Activated CD4-positive, alpha-beta memory T cell treated with anti-CD3 and anti-CD28 coated beads for 36 hours (primary cell): ENCODE data around the gene NUBPL. TPM values are rescaled to one million over a fixed set of nuclear protein-coding genes. Genes with fewer than 3 reads are reported as not detected.
"Not testable (repeated sequence)": the region's sequence is repeated elsewhere in the genome, so short reads cannot be mapped to it uniquely, and the experiment has no call there.

Experiments used
- CTCF ChIA-PET: fragments of 350-600 bp; sonication (Branson Sonifier 250); formaldehyde crosslinking; loops from one replicate; lab custom pipeline; 2021; ENCODE audit warnings: antibody characterized with exemption, inconsistent platforms; lab: Charles Lee
- POLR2A ChIA-PET: fragments of 350-600 bp; sonication (Branson Sonifier 250); formaldehyde crosslinking; loops from one replicate; lab custom pipeline; 2021; ENCODE audit warnings: antibody characterized with exemption; lab: Charles Lee
- DNase-seq: peaks from one replicate; pipeline ENCODE4 v3.0.0-alpha.2; 2020
- H3K27ac Mint-ChIP-seq: one replicate; pipeline ENCODE4 v1.8.0; 2021; ENCODE audit warnings: mixed read lengths
- H3K27me3 Mint-ChIP-seq: one replicate; pipeline ENCODE4 v1.8.0; 2021; ENCODE audit warnings: mixed read lengths
- H3K36me3 Mint-ChIP-seq: one replicate; pipeline ENCODE4 v1.8.0; 2021; ENCODE audit warnings: mixed read lengths
- H3K4me1 Mint-ChIP-seq: one replicate; pipeline ENCODE4 v1.8.0; 2021; ENCODE audit warnings: low read depth, mixed read lengths
- H3K4me3 Mint-ChIP-seq: one replicate; pipeline ENCODE4 v1.8.0; 2021; ENCODE audit warnings: mild to moderate bottlenecking, mixed read lengths
- H3K9me3 Mint-ChIP-seq: one replicate; pipeline ENCODE4 v1.8.0; 2021; ENCODE audit warnings: mixed read lengths
- intact Hi-C: fragments of 100-400 bp; cut with micrococcal nuclease; formaldehyde crosslinking; loops from one replicate; pipeline ENCODE4 v1.15.1; 2023
- total RNA-seq, 2 experiments: library from RNA; stranded (reverse); gene quantifications; one replicate each; pipeline ENCODE4 v1.2.3, GENCODE V29; 2021

NUBPL gene
- total RNA-seq, 2 experiments from 2014 or later, result 6.9 to 9.1 TPM

- intact Hi-C loops, result no loop called here
- CTCF ChIA-PET, result interaction anchor here (1.5 kb wide), 1 partner anchor 13 kb away, joined by 4 read pairs; no protein-coding TSS in a partner anchor
- H3K4me3 Mint-ChIP-seq, result no peak overlapping the region
- no peaks in the 10 kb centered on the region for H3K4me1 Mint-ChIP-seq
- H3K36me3 Mint-ChIP-seq, result peaks cover 3% of the 10 kb centered on the region
- H3K9me3 Mint-ChIP-seq, result no peaks in the 10 kb centered on the region
- no peak for DNase-seq
- no peak overlapping the region for H3K27ac Mint-ChIP-seq
- POLR2A ChIA-PET, result no interaction called here
- no peaks in the 10 kb centered on the region for H3K27me3 Mint-ChIP-seq
Observed at GRCh38 chr14:31837031-31837430, 275.8 kb downstream of the NUBPL start.

GRCh38 chr14:31842899-31843298 lies 281.7 kb downstream of the NUBPL start:
- Mint-ChIP-seq H3K4me1 (no peaks in the 10 kb centered on the region), H3K27me3 (no peaks in the 10 kb centered on the region), H3K4me3 (no peak overlapping the region), H3K36me3 (peaks cover 9% of the 10 kb centered on the region), H3K9me3 (no peaks in the 10 kb centered on the region), H3K27ac (no peak overlapping the region)
- POLR2A ChIA-PET, result no interaction called here
- CTCF ChIA-PET, result no interaction called here
- intact Hi-C loops, result no loop called here
- DNase-seq, result no peak

- H3K4me3 Mint-ChIP-seq, result no peak overlapping the region
- POLR2A ChIA-PET, result no interaction called here
- intact Hi-C loops, result no loop called here
Observed at GRCh38 chr14:31843361-31844091, 282.3 kb downstream of the NUBPL start.

GRCh38 chr14:31854508-31855075 lies 293.4 kb downstream of the NUBPL start:
- DNase-seq, result no peak
- ChIA-PET CTCF (no interaction called here), POLR2A (no interaction called here)
- intact Hi-C loops, result no loop called here
- Mint-ChIP-seq H3K27ac (no peak overlapping the region), H3K4me3 (no peak overlapping the region), H3K4me1 (no peaks in the 10 kb centered on the region), H3K36me3 (peaks cover 48% of the 10 kb centered on the region), H3K27me3 (no peaks in the 10 kb centered on the region), H3K9me3 (no peaks in the 10 kb centered on the region)

More at GRCh38 chr14:31843361-31844091, 282.3 kb downstream of the NUBPL start:
- Mint-ChIP-seq H3K27me3 (no peaks in the 10 kb centered on the region), H3K36me3 (peaks cover 7% of the 10 kb centered on the region), H3K9me3 (no peaks in the 10 kb centered on the region), H3K4me1 (no peaks in the 10 kb centered on the region), H3K27ac (no peak overlapping the region)
- CTCF ChIA-PET, result no interaction called here
- no peak for DNase-seq

GRCh38 chr14:31855262-31855661 lies 294.1 kb downstream of the NUBPL start:
- ChIA-PET CTCF (no interaction called here), POLR2A (no interaction called here)
- no peaks in the 10 kb centered on the region for H3K9me3 Mint-ChIP-seq
- H3K4me3 Mint-ChIP-seq, result no peak overlapping the region
- no peaks in the 10 kb centered on the region for H3K4me1 Mint-ChIP-seq
- H3K27me3 Mint-ChIP-seq, result no peaks in the 10 kb centered on the region
- intact Hi-C loops, result no loop called here
- H3K27ac Mint-ChIP-seq, result no peak overlapping the region
- DNase-seq, result no peak
- peaks cover 50% of the 10 kb centered on the region for H3K36me3 Mint-ChIP-seq

- H3K27ac Mint-ChIP-seq, DNase-seq, H3K27me3 Mint-ChIP-seq, H3K4me3 Mint-ChIP-seq, H3K9me3 Mint-ChIP-seq, CTCF ChIA-PET, intact Hi-C loops, H3K4me1 Mint-ChIP-seq, POLR2A ChIA-PET: not testable (repeated sequence)
- H3K36me3 Mint-ChIP-seq, result peaks cover 52% of the 10 kb centered on the region
Observed at GRCh38 chr14:31856003-31856402, 294.8 kb downstream of the NUBPL start.

DNA sequence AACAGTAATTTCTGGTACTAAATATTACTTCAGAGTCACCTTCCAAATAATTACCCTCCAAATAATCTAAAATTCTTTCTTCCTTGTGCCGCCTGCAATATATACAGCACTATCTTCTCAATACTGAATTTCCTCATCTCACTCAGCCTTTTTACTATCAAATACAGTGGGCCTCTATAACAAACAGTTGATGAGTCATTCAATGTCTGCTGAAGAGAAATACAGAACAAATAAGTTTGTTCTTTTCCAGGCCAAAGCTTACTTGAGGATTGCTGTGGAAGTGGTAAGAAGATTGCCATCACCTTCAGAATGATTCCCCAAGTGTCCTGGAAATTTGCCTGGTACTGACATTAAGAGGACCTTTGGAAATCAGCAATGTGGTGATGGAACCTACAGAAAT lies 297.7 kb downstream of the NUBPL start:
- intact Hi-C loops, result no loop called here
- POLR2A ChIA-PET, result no interaction called here
- peaks cover 51% of the 10 kb centered on the region for H3K36me3 Mint-ChIP-seq
- H3K27me3 Mint-ChIP-seq, result no peaks in the 10 kb centered on the region
- H3K4me3 Mint-ChIP-seq, result no peak overlapping the region
- DNase-seq, result no peak
- no peaks in the 10 kb centered on the region for H3K4me1 Mint-ChIP-seq
- no peak overlapping the region for H3K27ac Mint-ChIP-seq
- peaks cover 13% of the 10 kb centered on the region for H3K9me3 Mint-ChIP-seq
- CTCF ChIA-PET, result no interaction called here

DNA sequence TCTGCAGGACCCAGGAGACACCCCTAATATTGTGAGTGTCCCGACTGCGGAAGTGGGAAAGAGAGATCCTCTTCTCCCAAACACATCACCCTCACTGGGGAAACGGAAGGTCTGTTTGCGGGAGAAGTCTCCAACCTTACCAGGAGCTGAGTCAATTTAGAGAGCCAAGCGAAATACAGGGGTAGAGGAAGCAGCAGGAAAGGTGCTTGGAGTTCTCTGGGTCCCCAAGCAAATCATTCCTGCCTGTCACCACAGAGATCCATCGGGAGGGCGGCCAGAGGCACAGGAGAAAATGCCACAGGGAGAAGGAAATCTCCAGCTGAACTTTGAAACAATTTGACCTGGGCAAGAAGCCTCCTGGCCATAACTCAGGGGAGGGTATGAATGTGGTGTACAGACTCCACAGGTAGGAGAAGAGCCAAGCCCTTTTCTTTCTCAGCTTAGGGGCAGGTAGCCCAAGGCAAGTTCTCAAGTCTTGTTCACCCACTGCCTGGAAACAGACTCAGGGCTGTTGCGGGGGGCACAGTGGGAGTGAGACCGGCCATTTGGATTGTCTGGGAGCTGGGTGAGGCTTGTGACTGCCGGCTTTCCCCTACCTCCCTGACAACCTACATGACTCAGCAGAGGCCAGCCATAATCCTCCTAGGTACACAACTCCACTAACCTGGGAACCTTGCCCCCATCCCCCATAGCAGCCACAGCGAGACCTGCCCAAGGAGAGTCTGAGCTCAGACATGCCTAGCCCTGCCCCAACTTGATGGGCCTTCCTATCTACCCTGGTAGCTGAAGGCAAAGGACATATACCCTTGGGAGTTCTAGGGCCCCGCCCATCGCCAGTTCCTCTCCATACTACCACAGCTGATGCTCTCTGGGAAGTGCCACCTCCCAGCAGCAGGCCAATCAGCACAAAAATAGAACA lies 304.0 kb downstream of the NUBPL start:
- Mint-ChIP-seq H3K27me3 (no peaks in the 10 kb centered on the region), H3K4me1 (peaks cover 14% of the 10 kb centered on the region), H3K4me3 (no peak overlapping the region), H3K36me3 (peaks cover 15% of the 10 kb centered on the region), H3K27ac (no peak overlapping the region), H3K9me3 (peaks cover 63% of the 10 kb centered on the region)
- DNase-seq, result no peak
- CTCF ChIA-PET, result interaction anchor here (1.1 kb wide), 1 partner anchor 17 kb away, joined by 3 read pairs; no protein-coding TSS in a partner anchor
- POLR2A ChIA-PET, result no interaction called here
- intact Hi-C loops, result no loop called here

GRCh38 chr14:31867570-31867969 lies 306.4 kb downstream of the NUBPL start:
- Mint-ChIP-seq H3K27me3 (no peaks in the 10 kb centered on the region), H3K27ac (no peak overlapping the region), H3K36me3 (peaks cover 3% of the 10 kb centered on the region), H3K9me3 (peaks cover 62% of the 10 kb centered on the region), H3K4me3 (no peak overlapping the region), H3K4me1 (peaks cover 14% of the 10 kb centered on the region)
- POLR2A ChIA-PET, result no interaction called here
- no peak for DNase-seq
- intact Hi-C loops, result no loop called here
- CTCF ChIA-PET, result no interaction called here

DNA sequence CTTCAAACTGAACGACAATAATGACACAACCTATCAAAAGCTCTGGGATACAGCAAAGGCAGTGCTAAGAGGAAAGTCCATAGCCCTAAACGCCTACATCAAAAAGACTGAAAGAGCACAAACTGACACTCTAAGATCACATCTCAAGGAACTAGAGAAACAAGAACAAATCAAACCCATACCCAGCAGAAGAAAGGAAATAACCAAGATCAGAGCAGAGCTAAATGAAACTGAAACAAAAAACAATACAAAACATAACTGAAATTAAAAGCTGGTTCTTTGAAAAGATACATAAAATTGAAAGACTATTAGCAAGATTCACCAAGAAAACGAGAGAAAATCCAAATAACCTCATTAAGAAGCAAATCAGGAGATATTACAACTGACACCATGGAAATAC lies 306.9 kb downstream of the NUBPL start:
- POLR2A ChIA-PET, result interaction anchor here (0.6 kb wide), 1 partner anchor 332 kb away, joined by 3 read pairs; no protein-coding TSS in a partner anchor
- Mint-ChIP-seq H3K9me3 (peaks cover 61% of the 10 kb centered on the region), H3K4me1 (peaks cover 14% of the 10 kb centered on the region)
- DNase-seq, CTCF ChIA-PET, intact Hi-C loops, H3K36me3 Mint-ChIP-seq, H3K27me3 Mint-ChIP-seq, H3K4me3 Mint-ChIP-seq, H3K27ac Mint-ChIP-seq: not testable (repeated sequence)

DNA sequence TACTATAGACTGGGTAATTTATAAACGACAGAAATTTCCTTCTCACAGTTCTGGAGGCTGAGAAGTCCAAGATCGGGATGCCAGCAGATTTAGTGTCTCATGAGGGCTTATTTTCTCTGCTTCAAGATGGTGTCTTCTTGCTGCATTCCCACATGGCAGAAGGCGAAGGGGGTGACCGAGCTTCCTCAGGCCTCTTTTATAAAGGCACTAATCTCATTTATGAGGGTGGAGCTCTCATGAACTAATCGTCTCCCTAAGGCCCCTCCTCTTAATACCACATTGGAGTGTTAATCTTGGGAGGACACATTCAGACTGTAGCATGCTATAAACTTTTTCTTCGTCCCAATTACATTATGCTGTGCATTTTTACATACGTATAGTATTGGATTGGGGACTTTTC lies 315.5 kb downstream of the NUBPL start:
- Mint-ChIP-seq H3K27me3 (no peaks in the 10 kb centered on the region), H3K4me1 (no peaks in the 10 kb centered on the region), H3K9me3 (no peaks in the 10 kb centered on the region), H3K4me3 (no peak overlapping the region), H3K36me3 (no peaks in the 10 kb centered on the region), H3K27ac (no peak overlapping the region)
- intact Hi-C loops, result no loop called here
- DNase-seq, result no peak
- ChIA-PET POLR2A (no interaction called here), CTCF (interaction anchor here (0.7 kb wide), 1 partner anchor 978 kb away, joined by 3 read pairs; no protein-coding TSS in a partner anchor)

GRCh38 chr14:31877255-31877798 lies 316.1 kb downstream of the NUBPL start:
- no peaks in the 10 kb centered on the region for H3K36me3 Mint-ChIP-seq
- no peaks in the 10 kb centered on the region for H3K9me3 Mint-ChIP-seq
- no peak for DNase-seq
- intact Hi-C loops, result no loop called here
- ChIA-PET CTCF (interaction anchor here (0.7 kb wide), 1 partner anchor 979 kb away, joined by 3 read pairs; no protein-coding TSS in a partner anchor), POLR2A (no interaction called here)
- no peak overlapping the region for H3K27ac Mint-ChIP-seq
- no peak overlapping the region for H3K4me3 Mint-ChIP-seq
- H3K27me3 Mint-ChIP-seq, result no peaks in the 10 kb centered on the region
- no peaks in the 10 kb centered on the region for H3K4me1 Mint-ChIP-seq
